ENCODE data around the gene SH2D1A. TPM values are rescaled to one million over a fixed set of nuclear protein-coding genes. Genes with fewer than 3 reads are reported as not detected.

SH2D1A gene
- polyA plus RNA-seq, 1 of the 3 experiments (the other 2 are of a cell fraction), result not detected

DNA sequence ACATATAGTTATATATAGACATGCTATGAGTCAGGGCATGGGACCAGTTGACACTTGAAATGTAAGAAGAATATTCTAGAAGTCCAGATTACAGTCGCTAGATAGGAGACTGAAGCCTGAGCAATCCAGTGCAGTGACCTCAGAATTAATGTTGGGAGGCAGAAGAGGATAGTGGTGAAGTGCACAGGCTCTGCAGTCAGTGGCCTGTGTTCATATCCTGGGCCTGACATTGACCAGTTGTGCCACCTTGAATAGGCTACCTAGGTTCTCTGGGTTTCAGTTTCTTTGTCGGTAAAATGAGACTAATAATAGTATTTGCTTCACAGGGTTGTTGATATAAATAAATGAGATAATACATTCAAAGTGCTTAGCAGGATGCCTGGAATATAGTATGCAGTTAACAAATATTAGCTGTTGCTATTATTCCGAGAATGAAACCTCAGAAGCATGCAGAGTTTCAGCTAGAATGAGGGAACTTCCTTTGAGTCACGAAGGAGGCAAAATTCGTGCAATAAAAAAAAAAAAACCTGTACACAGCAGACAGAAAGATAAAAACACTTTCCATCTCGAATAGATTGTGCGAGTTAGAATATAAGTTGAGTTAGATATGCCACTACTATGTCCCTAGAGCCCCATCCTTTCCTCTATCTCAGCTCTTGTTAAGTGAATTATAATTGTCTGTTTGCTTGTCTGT lies 4.0 kb upstream of the SH2D1A start:
- WGBS (ENCODE audit: low lambda C conversion rate), result 30% methylated on average over 7 of the region's 7 CpGs
- Histone ChIP-seq H4K20me1 (ENCODE audit: insufficient read depth) (no peaks in the 10 kb centered on the region), H2AFZ (ENCODE audit: low read depth) (no peak overlapping the region), H3F3A (replicated peaks; ENCODE audit: insufficient read depth) (no peaks in the 10 kb centered on the region), H3K9ac (no peak overlapping the region), H3K9me2 (no peaks in the 10 kb centered on the region), H3K9me3 (no peaks in the 10 kb centered on the region), H3K36me3 (replicated peaks in 1 of 2; ENCODE audit: control insufficient read depth in 1 of 2, insufficient read depth in 2 of 2, low read length in 1 of 2) (no peaks in the 10 kb centered on the region), H3K79me2 (ENCODE audit: insufficient read depth) (no peaks in the 10 kb centered on the region), H3K4me3 (ENCODE audit: low read depth in 2 of 2, low read length in 1 of 2) (no peak overlapping the region), H3K27ac (ENCODE audit: low read depth in 2 of 2, low read length in 1 of 2) (no peak overlapping the region), H3K27me3 (ENCODE audit: insufficient read depth) (no peaks in the 10 kb centered on the region), H3K4me2 (no peak overlapping the region), H3K4me1 (ENCODE audit: control insufficient read depth in 1 of 2, insufficient read depth in 2 of 2, low read depth in 1 of 2, low read length in 1 of 2) (no peaks in the 10 kb centered on the region)
- DNase-seq, result no peak
- TF ChIP-seq FOSL2 (IDR thresholded peaks at IDR 0.05; ENCODE audit: borderline replicate concordance, low read depth) (no peak), FOXJ3 (CRISPR knock-in tag; IDR thresholded peaks at IDR 0.05) (no peak), SIN3A (IDR thresholded peaks at IDR 0.05; ENCODE audit: borderline replicate concordance, low read depth, low read length) (no peak), TAF1 (IDR thresholded peaks at IDR 0.05; ENCODE audit: borderline replicate concordance, low read depth, low read length) (no peak), YY1 (IDR thresholded peaks at IDR 0.05; ENCODE audit: low read depth) (no peak), JUND (IDR thresholded peaks at IDR 0.05) (no peak)
- TF ChIP-seq, protein P1, sequence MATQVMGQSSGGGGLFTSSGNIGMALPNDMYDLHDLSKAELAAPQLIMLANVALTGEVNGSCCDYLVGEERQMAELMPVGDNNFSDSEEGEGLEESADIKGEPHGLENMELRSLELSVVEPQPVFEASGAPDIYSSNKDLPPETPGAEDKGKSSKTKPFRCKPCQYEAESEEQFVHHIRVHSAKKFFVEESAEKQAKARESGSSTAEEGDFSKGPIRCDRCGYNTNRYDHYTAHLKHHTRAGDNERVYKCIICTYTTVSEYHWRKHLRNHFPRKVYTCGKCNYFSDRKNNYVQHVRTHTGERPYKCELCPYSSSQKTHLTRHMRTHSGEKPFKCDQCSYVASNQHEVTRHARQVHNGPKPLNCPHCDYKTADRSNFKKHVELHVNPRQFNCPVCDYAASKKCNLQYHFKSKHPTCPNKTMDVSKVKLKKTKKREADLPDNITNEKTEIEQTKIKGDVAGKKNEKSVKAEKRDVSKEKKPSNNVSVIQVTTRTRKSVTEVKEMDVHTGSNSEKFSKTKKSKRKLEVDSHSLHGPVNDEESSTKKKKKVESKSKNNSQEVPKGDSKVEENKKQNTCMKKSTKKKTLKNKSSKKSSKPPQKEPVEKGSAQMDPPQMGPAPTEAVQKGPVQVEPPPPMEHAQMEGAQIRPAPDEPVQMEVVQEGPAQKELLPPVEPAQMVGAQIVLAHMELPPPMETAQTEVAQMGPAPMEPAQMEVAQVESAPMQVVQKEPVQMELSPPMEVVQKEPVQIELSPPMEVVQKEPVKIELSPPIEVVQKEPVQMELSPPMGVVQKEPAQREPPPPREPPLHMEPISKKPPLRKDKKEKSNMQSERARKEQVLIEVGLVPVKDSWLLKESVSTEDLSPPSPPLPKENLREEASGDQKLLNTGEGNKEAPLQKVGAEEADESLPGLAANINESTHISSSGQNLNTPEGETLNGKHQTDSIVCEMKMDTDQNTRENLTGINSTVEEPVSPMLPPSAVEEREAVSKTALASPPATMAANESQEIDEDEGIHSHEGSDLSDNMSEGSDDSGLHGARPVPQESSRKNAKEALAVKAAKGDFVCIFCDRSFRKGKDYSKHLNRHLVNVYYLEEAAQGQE (IDR thresholded peaks at IDR 0.05; ENCODE audit: low read depth, low read length), result no peak
- POLR2A ChIA-PET, result no interaction called here
- CTCF ChIA-PET, result interaction anchor here (1.3 kb wide), 1 partner anchor 17 kb away, joined by 3 read pairs; no protein-coding TSS in a partner anchor

DNA sequence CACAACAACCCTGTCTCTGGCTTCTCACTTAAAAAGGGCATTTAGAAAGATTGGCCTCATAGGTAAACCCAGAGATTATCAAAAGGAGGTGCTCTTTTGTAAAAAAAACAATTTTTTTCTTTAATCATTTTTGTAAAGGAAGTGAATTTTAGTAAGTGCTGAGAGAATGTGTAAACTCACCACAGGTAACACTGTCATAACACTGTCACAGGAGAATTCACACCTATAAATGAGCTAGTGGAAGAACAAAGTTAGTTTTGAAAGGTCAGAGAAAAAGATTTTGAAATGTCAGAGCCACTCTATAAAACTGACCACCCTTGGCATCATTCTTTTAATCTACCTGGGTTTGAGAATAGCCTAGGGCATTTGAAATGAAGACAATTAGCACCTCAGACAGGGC lies 3.3 kb upstream of the SH2D1A start:
- Histone ChIP-seq H3K4me2 (no peak overlapping the region), H3K9me2 (no peaks in the 10 kb centered on the region), H4K20me1 (ENCODE audit: insufficient read depth) (no peaks in the 10 kb centered on the region), H3F3A (replicated peaks; ENCODE audit: insufficient read depth) (no peaks in the 10 kb centered on the region), H3K4me1 (ENCODE audit: control insufficient read depth in 1 of 2, insufficient read depth in 2 of 2, low read depth in 1 of 2, low read length in 1 of 2) (no peaks in the 10 kb centered on the region), H3K27ac (ENCODE audit: low read depth in 2 of 2, low read length in 1 of 2) (no peak overlapping the region), H3K9me3 (no peaks in the 10 kb centered on the region), H3K27me3 (ENCODE audit: insufficient read depth) (no peaks in the 10 kb centered on the region), H3K79me2 (ENCODE audit: insufficient read depth) (no peaks in the 10 kb centered on the region), H3K36me3 (replicated peaks in 1 of 2; ENCODE audit: control insufficient read depth in 1 of 2, insufficient read depth in 2 of 2, low read length in 1 of 2) (no peaks in the 10 kb centered on the region), H3K9ac (no peak overlapping the region), H3K4me3 (ENCODE audit: low read depth in 2 of 2, low read length in 1 of 2) (no peak overlapping the region), H2AFZ (ENCODE audit: low read depth) (no peak overlapping the region)
- POLR2A ChIA-PET, result no interaction called here
- no peak for DNase-seq
- TF ChIP-seq TAF1 (IDR thresholded peaks at IDR 0.05; ENCODE audit: borderline replicate concordance, low read depth, low read length) (no peak), TEAD4 (IDR thresholded peaks at IDR 0.05; ENCODE audit: borderline replicate concordance, insufficient read depth) (no peak), FOXJ3 (CRISPR knock-in tag; IDR thresholded peaks at IDR 0.05) (no peak), RXRA (IDR thresholded peaks at IDR 0.05; ENCODE audit: borderline replicate concordance, low read depth) (no peak), EP300 (IDR thresholded peaks at IDR 0.05; ENCODE audit: borderline replicate concordance in 1 of 2, low read depth in 1 of 2, low read length in 1 of 2) (no peak), FOXM1 (IDR thresholded peaks at IDR 0.05; ENCODE audit: low read depth) (no peak), EZH2phosphoT487 (IDR thresholded peaks at IDR 0.05; ENCODE audit: borderline replicate concordance, low read depth) (no peak), POLR2AphosphoS5 (IDR thresholded peaks at IDR 0.05; ENCODE audit: low read depth, low read length) (no peak), GABPA (IDR thresholded peaks at IDR 0.05; ENCODE audit: low read depth) (no peak)
- TF ChIP-seq, protein P2, sequence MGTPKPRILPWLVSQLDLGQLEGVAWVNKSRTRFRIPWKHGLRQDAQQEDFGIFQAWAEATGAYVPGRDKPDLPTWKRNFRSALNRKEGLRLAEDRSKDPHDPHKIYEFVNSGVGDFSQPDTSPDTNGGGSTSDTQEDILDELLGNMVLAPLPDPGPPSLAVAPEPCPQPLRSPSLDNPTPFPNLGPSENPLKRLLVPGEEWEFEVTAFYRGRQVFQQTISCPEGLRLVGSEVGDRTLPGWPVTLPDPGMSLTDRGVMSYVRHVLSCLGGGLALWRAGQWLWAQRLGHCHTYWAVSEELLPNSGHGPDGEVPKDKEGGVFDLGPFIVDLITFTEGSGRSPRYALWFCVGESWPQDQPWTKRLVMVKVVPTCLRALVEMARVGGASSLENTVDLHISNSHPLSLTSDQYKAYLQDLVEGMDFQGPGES (IDR thresholded peaks at IDR 0.05; ENCODE audit: low read depth, low read length), result no peak
- TF ChIP-seq, protein P3, sequence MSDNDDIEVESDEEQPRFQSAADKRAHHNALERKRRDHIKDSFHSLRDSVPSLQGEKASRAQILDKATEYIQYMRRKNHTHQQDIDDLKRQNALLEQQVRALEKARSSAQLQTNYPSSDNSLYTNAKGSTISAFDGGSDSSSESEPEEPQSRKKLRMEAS (IDR thresholded peaks at IDR 0.05; ENCODE audit: low read depth), result no peak
- CTCF ChIA-PET, result interaction anchor here (1.3 kb wide), 1 partner anchor 17 kb away, joined by 3 read pairs; no protein-coding TSS in a partner anchor
